SIG-M5 treated with dmso at 0.1 percent for 504 hours (cell line): ENCODE data around the gene STAP2.
A peak's percentile ranks its signal among the peaks of the same experiment; 100 is the strongest.
"Not testable (repeated sequence)": the region's sequence is repeated elsewhere in the genome, so short reads cannot be mapped to it uniquely, and the experiment has no call there.

Experiments
- DNase-seq: peaks from one replicate; lab custom pipeline; 2025; ENCODE audit not compliant: unreplicated experiment; lab: John Stamatoyannopoulos, UW

Gene STAP2

DNA sequence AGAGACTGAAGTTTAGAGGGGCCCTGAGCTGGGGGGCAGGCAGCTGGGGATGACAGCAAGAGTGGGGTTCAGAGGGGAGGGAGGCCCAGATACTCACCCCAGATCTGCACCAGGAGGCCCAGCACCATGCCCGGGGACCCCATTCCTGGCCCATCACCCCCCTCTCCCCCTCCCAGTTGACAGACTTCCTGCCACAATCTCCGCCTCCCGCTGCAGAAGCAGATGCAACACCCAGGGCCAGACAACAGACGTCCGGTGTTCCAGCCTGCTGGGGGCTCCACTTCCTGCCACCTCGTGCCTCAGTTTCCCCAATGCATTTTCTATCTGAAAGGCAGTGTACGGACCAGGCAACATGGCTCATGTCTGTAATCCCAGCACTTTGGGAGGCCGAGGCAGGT is 36.4 kb downstream of the STAP2 start, which contains the start of gene TMIGD2:
Gene TMIGD2, minus strand, starts transcription at position 147 of the 398 bp plus-strand sequence. Its CDS starts 4 bp downstream, at position 143.
- no peak for DNase-seq

DNA sequence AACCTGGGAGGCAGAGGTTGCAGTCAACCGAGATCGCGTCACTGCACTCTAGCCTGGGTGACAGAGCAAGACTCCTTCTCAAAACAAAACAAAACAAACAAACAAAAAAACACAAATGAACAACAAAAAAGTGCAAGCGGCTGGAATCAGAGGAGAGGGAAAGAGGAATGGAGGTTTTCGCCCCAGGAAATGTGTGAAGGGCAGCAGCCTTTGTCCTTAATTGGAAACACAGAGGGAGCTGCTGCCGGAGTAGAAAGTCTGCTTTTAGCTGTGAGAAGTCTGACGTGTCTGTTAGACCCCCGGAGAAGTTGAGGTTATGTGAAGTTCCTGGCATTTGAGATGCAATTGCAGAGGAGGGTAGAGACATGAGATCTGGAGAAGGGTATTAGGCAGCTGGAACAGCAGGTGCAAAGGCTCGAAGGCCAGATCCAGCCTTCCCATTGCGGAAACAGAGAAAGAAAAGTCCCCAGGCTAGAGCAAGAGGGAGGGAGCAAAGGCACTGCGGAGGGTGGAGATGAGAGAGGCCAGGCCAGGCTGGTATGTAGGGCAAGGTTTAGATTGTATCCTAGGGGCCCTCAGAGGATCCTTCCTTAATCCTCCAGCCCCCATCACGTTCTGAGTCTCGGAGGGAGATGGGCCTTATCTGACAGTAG is 36.9 kb downstream of the STAP2 start:
- no peak for DNase-seq

DNA sequence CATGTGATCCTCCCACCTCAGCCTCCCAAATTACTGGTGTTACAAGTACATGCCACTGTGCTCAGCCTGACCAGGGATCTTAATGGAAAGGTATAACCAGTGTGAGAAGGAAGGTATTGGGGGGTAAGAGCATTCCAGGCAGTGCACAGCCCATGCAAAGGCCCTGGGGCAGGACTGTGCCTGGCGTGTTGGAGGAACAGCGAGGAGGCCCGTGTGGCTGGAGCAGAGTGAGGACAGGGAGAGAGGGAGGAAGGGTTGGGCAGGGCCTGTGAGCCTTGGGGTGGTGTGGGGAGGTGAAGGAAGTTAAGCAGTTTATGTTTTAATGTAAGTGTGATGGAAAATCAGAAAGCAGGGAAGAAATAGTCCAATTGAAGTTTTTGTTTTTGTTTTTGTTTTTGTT is 38.0 kb downstream of the STAP2 start:
- DNase-seq, result no peak

DNA sequence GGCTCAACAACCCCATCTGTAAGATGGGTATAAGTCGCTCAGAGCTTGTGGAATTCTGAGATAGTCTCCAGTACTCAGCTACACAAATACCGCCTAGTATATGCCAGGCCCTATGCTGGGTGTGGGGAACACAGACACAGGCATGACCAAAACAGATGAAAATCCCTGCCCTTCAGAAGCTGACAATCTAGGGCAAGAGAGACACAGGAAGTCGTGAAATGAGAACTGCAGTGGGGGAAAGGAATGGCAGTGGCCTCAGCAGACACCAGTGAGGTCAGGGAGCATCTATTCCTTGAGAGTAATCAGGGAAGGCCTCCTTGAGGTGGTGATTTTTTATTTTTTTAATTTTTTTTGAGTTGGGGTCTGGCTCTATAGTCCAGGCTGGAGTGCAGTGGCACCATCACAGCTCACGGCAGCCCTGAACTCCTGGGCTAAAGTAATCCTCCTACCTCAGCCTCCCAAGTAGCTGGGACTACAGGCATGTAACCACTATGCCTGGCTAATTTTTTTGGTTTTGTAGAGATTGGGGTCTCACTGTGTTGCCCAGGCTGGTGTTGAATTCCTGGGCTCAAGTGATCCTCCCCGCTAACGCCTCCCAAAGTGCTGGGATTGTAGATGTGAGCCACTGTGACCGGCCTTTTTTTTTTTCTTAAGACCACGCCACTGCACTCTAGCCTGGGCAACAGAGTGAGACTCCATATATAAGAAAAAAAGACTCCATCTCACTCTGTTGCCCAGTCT is 39.6 kb downstream of the STAP2 start:
- no peak for DNase-seq

DNA sequence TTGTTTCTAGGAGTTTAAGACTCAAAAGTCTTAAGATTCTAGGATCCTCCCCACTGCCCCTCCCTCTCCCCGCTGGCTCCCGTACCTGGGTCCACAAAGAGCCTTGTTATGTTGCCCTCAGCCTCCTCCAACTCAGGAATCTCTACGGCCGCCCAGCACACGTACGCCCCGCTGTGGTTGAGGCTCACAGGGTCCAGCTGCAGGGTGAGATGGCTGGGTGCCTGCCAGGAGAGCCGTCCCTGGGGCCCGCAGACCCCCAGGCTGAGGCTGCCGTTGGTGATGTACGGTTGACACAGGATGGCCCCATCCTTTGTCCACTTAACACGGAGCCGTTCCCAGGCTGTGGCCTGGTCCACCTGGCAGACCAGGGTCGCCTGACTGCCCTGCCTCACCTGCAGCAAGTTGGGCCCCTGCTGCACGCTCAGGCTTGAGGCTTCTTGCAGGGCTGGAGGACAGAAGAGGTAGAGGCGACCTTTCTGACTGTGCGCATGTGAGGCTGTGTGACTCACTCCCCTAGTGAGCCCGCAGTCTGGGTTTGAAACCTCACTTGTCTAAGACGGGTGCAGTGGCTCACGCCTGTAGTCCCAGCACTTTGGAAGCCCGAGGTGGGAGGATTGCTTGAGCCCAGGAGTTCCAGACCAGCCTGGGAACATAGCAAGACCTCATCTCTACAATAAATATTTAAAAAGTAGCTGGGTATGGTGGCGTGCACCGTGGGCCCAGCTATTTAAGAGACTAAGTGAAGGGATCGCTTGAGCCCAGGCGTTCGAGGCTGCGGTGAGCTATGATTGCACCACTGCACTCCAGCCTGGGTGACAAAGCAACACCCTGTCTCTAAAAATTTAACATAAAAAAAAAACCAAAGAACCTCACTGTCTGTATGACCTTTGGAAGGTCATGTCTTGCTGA is 40.5 kb downstream of the STAP2 start:
- no peak for DNase-seq

DNA sequence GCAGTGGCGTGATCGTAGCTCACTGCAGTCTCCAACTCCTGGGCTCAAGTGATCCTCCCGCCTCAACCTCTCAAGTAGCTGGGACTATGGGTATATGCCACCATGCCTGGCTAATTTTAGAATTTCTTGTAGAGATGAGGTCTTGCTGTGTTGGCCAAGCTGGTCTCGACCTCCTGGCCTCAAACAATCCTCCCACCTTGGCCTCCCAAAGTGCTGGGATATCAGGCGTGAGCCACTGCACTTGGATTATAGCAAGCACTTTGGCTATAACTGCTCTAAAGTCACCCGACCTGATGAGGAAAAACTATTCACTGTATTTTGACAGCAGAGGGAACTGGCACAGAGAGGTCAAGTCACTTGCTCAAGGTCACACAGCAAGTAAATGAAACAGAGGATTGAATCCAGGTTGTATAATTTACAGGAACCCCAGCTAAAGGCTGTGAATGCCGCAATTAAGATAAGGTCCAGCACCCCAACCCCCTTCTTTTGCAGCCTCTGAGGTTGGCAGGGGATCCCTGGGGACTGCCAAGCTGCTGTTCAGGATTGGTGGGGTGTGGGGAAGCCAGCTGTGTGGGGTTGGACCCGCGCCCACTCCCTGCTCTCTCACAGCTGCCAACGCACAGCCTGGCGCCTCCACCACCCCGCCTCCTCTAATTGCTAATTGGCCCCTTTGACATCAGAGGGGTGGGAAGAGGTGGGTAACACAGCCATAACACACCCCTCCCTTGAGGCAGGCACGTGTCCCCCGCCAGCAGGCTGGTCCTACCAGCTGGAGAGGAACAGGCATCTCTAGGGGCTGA is 42.5 kb downstream of the STAP2 start:
- no peak for DNase-seq

DNA sequence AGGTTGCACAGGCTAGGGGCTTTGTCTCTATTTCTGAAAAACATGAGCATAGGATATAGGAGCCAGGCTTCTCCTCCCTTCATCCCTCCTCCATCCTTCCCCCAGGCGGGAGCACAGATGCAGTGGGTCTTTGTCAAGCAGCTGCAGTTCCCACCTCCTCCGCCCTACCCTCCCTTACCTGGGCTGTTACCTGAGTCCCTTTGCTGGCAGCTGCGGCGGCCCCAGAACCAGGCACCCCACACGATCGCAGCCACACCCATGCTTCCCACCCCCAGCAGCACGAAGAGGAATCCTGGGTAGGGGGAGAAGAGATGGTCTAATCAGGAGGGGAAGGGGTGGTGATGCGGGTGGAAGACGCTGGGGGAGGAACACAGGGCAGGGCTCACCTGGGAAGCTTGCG is 44.2 kb downstream of the STAP2 start:
- no peak for DNase-seq

DNA sequence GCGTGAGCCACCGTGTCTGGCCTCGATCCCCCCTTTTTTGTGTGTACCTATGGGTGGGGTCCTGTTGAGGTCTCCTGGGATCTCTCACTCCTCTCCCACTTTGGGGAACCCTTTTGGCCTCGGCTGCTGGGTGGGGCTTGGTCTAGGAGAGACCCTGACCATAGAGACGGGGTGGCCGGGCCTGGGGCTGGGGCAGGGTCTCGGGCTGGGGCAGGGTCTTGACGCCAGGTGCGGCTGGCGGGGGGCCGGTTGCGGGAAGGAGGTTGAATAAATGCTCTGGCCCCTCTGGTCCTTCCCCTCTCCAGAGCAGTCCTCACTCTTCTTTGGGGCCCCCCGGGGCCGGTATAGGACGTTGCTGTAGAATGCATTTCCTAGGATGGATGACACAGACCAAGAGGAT is 46.1 kb downstream of the STAP2 start:
- DNase-seq, result no peak

DNA sequence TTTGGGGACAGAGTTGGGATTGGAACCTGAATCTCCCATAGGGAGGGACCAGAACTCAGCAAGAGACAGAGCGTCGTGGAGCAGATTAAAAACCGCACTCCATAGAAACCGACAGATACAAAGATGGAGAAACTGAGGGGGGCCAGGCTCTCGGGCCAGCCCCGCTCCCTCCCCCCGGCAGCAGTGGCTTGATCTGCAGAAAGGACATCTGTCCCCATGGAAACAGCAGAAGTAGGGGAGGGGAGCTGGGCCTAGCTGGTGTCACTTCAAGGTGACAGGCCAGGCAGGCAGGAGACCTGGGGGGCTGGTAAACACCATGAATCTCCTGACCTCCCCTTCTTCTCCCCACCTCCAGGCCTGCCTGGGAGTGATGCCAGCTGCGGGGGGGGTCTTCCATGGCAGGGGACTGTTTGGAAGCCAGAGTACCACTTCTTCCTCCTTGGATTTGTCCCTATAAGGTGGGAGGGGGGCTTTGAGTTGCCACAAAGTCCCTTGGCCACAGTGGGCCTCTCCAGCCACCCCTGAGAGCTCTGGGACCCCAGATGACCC is 47.4 kb downstream of the STAP2 start:
- DNase-seq, result no peak

DNA sequence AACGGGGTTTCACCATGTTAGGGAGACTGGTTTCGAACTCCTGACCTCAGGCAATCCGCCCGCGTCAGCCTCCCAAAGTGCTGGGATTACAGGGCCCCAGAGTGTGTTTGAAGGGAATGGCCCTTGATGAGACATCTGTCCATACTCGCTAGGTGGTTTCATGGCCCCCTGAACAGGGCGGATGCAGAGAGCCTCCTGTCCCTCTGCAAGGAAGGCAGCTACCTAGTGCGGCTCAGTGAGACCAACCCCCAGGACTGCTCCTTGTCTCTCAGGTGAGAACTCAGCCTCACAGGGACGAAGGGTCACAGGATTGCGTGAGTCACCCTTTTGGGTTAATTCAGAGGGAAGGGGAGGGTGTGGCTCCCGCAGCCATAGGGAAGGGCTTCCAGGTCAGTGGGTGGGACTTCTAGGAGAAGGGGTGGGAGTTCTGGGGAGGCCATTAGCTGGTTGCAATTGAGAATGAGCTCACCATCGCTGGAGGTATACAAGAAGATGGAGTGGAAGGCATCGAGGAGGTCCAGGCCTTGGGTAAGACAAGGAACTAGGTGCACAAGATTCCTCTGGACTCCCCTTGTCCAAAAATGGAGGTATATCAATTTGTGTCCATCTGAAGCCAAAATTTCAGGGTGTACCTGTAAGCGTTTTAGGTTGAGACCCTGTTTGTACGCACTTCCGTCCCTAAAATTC is 50.4 kb downstream of the STAP2 start:
- no peak for DNase-seq

DNA sequence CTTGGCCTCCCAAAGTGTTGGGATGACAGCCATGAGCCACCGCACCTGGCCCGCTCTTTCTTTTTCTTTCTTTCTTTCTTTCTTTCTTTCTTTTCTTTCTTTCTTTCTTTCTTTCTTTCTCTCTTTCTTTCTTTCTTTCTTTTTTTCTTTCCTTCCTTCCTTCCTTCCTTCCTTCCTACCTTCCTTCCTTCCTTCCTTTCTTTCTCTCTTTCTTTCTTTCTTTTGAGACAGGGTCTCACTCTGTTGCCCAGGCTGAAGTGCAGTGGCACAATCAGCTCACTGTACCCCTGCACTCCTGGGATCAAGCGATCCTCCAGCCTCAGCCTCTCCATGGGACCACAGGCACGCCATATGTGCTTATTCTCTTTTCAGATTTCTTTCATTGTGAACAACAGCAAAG is 52.5 kb downstream of the STAP2 start:
- DNase-seq, result not testable (repeated sequence)

DNA sequence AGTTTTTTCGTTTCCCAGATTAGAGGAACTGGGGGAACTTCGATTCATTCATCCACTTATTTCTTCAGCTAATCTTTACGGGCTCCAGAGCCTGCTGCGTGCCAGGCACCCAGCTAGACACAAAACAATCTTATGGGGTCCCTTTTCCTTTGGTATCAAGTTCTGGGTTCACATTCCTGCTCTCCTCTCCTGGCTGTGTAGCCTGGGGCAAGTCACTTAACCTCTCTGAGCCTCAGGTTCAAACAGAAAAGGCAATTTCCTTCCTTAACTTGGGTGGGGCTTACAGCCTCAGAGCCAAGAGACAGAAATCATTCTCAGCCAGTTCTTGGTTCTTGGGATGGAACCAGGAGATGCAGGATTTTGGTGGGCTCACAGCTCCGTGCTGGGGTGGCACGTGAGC is 53.7 kb downstream of the STAP2 start:
- DNase-seq, result no peak

DNA sequence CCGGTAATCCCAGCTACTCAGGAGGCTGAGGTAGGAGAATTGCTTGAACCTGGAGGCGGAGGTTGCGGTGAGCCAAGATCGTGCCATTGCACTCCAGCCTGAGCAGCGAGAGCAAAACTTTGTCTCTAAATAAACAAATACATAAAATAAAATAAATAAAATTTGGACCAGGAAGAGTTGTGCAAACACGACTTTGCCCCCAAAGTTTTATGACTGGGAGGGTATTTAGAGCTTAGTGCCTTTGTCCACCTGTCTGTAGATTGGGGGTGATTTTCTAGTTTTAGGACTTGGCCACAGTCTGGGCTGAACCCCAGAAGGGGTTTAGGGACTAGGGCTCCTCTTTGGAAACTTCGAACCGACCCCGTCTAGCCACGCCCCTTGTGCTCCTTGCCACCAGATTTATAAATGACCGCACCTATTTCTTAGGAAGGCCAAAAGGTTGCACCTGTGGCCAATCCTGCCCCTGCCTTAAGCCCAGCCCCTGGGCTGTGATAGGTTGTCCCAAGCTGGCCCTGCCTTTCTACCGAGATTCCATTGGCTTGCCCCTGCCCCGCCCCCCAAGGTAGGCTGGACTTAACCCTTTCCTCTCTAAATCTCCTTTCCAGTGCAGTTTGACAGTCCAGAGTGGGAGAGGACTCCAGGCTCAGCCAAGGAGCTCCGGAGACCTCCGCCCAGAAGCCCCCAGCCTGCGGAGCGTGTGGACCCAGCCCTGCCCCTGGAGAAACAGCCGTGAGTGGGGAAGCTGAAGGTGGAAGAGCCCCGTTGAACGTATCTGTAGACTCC is 54.3 kb downstream of the STAP2 start:
- DNase-seq, result peak; percentile 13

DNA sequence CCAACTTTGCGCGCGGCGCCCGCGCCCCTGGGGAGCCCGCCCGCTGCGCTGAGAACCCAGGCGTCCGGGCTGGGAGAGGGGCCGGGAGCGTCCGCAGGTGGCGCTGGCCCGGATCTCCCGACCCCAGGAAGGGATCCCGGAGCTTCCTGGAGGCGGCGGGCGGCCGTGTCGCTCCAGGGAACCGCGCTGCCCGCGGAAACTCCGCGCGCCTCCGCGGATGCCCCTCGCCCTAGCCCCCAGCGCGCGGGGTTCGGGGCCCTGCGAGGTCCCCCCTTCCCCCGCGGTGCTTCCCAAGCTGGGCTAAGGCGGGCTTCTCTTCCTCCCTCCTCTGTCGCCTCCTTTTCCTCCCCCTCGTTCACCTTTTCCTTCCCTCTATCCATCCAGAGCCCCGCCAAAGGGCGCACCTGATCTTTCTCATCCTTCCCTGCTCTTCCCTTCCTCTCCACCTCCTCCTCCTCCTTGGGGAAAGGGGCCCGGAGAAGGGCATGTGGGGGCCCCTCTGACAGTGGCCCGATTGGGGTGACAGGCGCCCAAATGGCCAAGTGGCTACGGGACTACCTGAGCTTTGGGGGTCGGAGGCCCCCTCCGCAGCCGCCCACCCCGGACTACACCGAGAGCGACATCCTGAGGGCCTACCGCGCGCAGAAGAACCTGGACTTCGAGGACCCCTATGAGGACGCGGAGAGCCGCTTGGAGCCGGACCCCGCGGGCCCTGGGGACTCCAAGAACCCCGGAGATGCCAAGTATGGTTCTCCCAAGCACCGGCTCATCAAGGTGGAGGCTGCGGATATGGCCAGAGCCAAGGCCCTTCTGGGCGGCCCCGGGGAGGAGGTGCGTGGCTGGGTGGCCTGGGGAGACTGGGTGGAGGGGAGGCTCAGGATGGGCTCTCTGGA is 58.9 kb downstream of the STAP2 start:
- no peak for DNase-seq

DNA sequence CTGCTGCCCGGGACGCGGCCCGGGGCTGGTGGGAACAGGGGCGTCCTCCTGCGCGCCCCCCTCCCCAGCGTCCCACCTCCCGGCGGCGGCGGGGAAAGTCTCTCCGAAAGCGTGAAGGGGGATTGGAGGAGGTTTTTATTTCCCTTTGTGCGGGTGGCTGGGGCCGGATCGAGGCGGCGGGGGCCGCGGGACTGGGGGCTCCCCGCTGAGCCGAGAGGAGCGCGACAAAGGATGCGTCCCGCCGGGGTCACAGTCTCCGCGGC is 59.4 kb downstream of the STAP2 start:
- no peak for DNase-seq

DNA sequence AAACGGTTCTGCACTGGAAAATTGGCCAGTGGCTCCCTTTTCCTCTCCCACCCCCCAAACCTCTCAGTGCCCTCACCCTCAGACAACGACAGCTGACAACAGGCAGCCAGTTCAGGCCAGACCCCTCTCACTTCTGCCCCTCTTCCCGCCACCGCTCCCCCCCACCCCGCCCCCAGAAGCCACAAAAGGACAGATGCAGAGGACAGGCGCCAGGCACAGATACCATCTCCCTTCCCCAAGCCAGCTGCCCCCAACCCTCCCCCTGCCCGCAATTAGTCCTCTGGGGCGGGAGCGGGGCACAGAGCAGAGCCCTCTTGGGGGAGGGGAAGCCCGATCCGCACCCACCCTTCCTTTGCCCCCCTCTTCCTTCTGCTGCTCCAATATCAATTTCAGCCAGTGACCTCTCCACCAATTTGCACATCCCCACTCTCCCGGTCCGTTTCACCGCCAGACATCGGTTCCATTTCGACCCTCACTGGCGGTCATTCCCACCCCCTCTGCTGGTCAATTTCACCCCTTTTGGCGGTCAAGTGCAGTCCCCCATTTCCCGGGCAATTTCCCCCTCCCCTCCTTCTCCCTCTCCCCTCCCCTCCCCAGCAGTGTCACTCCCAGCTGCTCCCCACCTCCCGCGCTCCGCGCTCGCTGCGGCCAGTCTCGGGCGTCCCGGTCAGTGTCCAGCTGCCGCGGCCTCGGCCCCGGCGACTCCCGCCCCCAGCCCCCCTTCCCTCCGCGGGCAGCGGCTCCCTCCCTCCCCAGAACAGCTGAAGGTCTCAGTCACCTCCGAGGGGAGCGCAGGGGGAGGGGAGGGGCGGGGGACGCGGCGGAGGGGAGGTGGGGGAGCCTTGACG is 60.0 kb downstream of the STAP2 start, which contains the start of gene SHD:
Gene SHD, plus strand, starts transcription at position 848 of the 848 bp plus-strand sequence. CDS start 798 bp downstream, outside the sequence.
- no peak for DNase-seq

DNA sequence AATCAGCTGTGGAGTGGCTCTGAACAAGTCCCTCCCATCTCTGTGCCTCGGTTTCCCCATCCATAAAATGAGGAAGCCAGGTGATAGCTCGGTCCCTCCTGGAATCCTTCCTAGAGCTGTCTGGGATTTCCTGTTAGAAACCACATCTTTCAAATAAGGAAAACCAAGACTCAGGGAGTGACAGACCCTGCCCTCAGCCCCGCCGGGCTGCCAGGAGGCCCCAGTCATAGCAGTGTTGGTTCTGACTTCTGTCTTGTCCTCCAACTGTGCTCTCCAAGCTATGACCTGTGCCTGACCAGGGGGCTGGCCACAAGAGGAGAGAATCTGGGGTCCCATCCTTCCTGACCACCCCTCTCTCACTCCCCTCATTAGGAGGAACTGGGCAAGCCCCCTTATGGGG is 60.6 kb downstream of the STAP2 start:
- no peak for DNase-seq
